Endothelial cell of umbilical vein (primary cell): Measurements from ENCODE around the gene NFKB2. TPM values are rescaled to one million over a fixed set of nuclear protein-coding genes. Genes with fewer than 3 reads are reported as not detected.

Experiments
- BruUV-seq: library from RNA; stranded (reverse); fragments of 400-500 nt; replicated peaks from 2 replicates; lab custom pipeline; 2021; lab: Mats Ljungman, UMichigan
- CTCF ChIA-PET: fragments of 300-600, 350-600 bp; sonication (Branson Sonifier 250); formaldehyde crosslinking; loops from one replicate; lab custom pipeline; 2021; ENCODE audit warnings: antibody characterized with exemption, inconsistent platforms; lab: Charles Lee
- POLR2A ChIA-PET: fragments of 300-600, 350-600 bp; sonication (Branson Sonifier 250); formaldehyde crosslinking; loops from one replicate; lab custom pipeline; 2021; ENCODE audit warnings: antibody characterized with exemption, inconsistent platforms; lab: Charles Lee
- DNase-seq: peaks from one replicate; pipeline ENCODE4 v3.0.0-alpha.2; 2011; ENCODE audit warnings: low read depth, low spot score
- FAIRE-seq: peaks from 2 replicates; lab custom pipeline; 2011; peaks lifted over from hg19 to GRCh38; lab: Jason Lieb, UNC
- H2AFZ ChIP-seq: 2 replicates; pipeline ENCODE4 v1.6.0; 2012; ENCODE audit warnings: low read depth, low read length, control low read depth, inconsistent platforms
- H3K27ac ChIP-seq: 2 replicates; pipeline ENCODE4 v1.5.1; 2011; ENCODE audit warnings: low read depth, mild to moderate bottlenecking, control low read depth, low read length, moderate library complexity; ENCODE audit not compliant: insufficient read depth
- H3K27me3 ChIP-seq, 2 experiments: 2 replicates each; pipeline versions ENCODE4 v1.6.0 to v1.6.1; 2011; ENCODE audit warnings: low read length in 2 of 2, mixed read lengths in 1 of 2; ENCODE audit not compliant: control insufficient read depth in 2 of 2, insufficient read depth in 2 of 2
- H3K36me3 ChIP-seq, 2 experiments: 2 replicates in 1 of 2; 3 replicates in 1 of 2; pipeline ENCODE4 v1.5.1; 2011; ENCODE audit warnings: low read length in 2 of 2, mild to moderate bottlenecking in 1 of 2, moderate library complexity in 1 of 2; ENCODE audit not compliant: control insufficient read depth in 2 of 2, insufficient read depth in 2 of 2; ENCODE audit errors: extremely low read depth in 1 of 2
- H3K4me1 ChIP-seq: 3 replicates; pipeline ENCODE4 v1.5.1; 2011; ENCODE audit warnings: mild to moderate bottlenecking, low read length; ENCODE audit not compliant: control insufficient read depth, insufficient read depth; ENCODE audit errors: extremely low read depth
- H3K4me2 ChIP-seq: 2 replicates; pipeline ENCODE4 v1.6.1; 2011; ENCODE audit warnings: low read length, control low read depth, mixed read lengths; ENCODE audit not compliant: insufficient read depth
- H3K4me3 ChIP-seq, 3 experiments: fragments of 200-600 bp in 1 of 3; sonication (generic), shearing (Covaris generic) in 1 of 3; replicated peaks in 1 of 3; 2 replicates each; pipeline ENCODE4 v1.5.1; 2011 to 2016; ENCODE audit warnings: control low read depth in 3 of 3, low read length in 3 of 3, mild to moderate bottlenecking in 2 of 3, inconsistent platforms in 1 of 3, low read depth in 1 of 3, moderate library complexity in 1 of 3; ENCODE audit not compliant: insufficient read depth in 1 of 3
- H3K79me2 ChIP-seq: 2 replicates; pipeline ENCODE4 v1.6.0; 2012; ENCODE audit warnings: low read length, inconsistent platforms; ENCODE audit not compliant: control insufficient read depth, insufficient read depth
- H3K9ac ChIP-seq: replicated peaks from 2 replicates; pipeline ENCODE3; 2011; ENCODE audit warnings: low read length, control low read depth; ENCODE audit not compliant: insufficient read depth; ENCODE audit errors: extremely low read depth
- H3K9me1 ChIP-seq: replicated peaks from 3 replicates; pipeline ENCODE4 v1.6.0; 2011; ENCODE audit warnings: mild to moderate bottlenecking, low read length; ENCODE audit not compliant: control insufficient read depth, insufficient read depth; ENCODE audit errors: extremely low read depth
- H3K9me3 ChIP-seq: replicated peaks from 2 replicates; pipeline ENCODE4 v1.5.1; 2012; ENCODE audit warnings: low read length, inconsistent platforms; ENCODE audit not compliant: control insufficient read depth, insufficient read depth
- H4K20me1 ChIP-seq: replicated peaks from 2 replicates; pipeline ENCODE3; 2011; ENCODE audit warnings: mild to moderate bottlenecking, low read length; ENCODE audit not compliant: control insufficient read depth, insufficient read depth; ENCODE audit errors: extremely low read depth
- CTCF ChIP-seq, 2 donors: IDR thresholded peaks; 1 replicate in 1 of 2; 2 replicates in 1 of 2; pipeline ENCODE4 v1.5.1; 2011; ENCODE audit warnings: low read length in 2 of 2, mild to moderate bottlenecking in 2 of 2, moderate library complexity in 2 of 2, control low read depth in 1 of 2, inconsistent platforms in 1 of 2, low read depth in 1 of 2; ENCODE audit not compliant: insufficient read depth in 1 of 2; ENCODE audit errors: extremely low read depth in 1 of 2
- FOS ChIP-seq: IDR thresholded peaks from 2 replicates; pipeline ENCODE4 v1.6.1; 2011; ENCODE audit warnings: mild to moderate bottlenecking, low read length, moderate library complexity, borderline replicate concordance; ENCODE audit not compliant: insufficient read depth
- GATA2 ChIP-seq: IDR thresholded peaks from 2 replicates; pipeline ENCODE4 v1.7.0; 2011; ENCODE audit warnings: low read depth, mild to moderate bottlenecking, moderate library complexity, mixed read lengths, low read length; ENCODE audit not compliant: insufficient read length, insufficient read depth
- MAX ChIP-seq: IDR thresholded peaks from 2 replicates; pipeline ENCODE4 v1.6.1; 2011; ENCODE audit not compliant: insufficient read depth, insufficient read length
- POLR2AphosphoS5 ChIP-seq: IDR thresholded peaks from 2 replicates; pipeline ENCODE4 v1.6.1; 2012; ENCODE audit warnings: low read depth, mild to moderate bottlenecking, control low read depth, low read length, moderate library complexity; ENCODE audit not compliant: insufficient read depth
- dilution Hi-C: fragments of 300-500 bp; cut with MboI; formaldehyde crosslinking; loops from one replicate; pipeline ENCODE4 v1.15.0; 2019; ENCODE audit warnings: low sequenced_read_pairs; ENCODE audit not compliant: extremely low pct_ligation_motif_present
- intact Hi-C: fragments of 100-400 bp; cut with micrococcal nuclease; formaldehyde crosslinking; loops from one replicate; pipeline ENCODE4 v1.10.0; 2022
- polyA plus RNA-seq, 4 experiments: library from polyadenylated mRNA; depleted of rRNA in 3 of 4; stranded (reverse) in 3 of 4; unstranded in 1 of 4; fragments of >200 nt; gene quantifications; 2 replicates each; pipeline versions ENCODE4 v1.2.1 to v1.2.3, GENCODE V29; 2011 to 2012; ENCODE audit warnings: missing spikeins in 1 of 4
- total RNA-seq: library from RNA; stranded (reverse); gene quantifications from 2 replicates; pipeline ENCODE4 v1.2.3, GENCODE V29; 2021

Gene NFKB2
- total and polyA plus RNA-seq, 2 donors (not counting 3 experiments of a cell fraction or from before 2014, with no cell fraction given), result 21.0 to 25.6 TPM

- POLR2A ChIA-PET, result interaction anchor here (1.0 kb wide), 1 partner anchor 13 kb away, joined by 3 read pairs; no protein-coding TSS in a partner anchor
- DNase-seq (peak; percentile 82), FAIRE-seq (peak; percentile 92)
- Histone ChIP-seq H3K4me3 (peak overlapping the region in 2 of 3 experiments; percentile 15 to 48), H3K9ac (peak overlapping the region; percentile 37), H3K36me3 (peaks cover 0 to 32% of the 10 kb centered on the region in 2 experiments), H3K27me3 (no peaks in the 10 kb centered on the region), H3K9me3 (no peaks in the 10 kb centered on the region), H3K27ac (no peak overlapping the region), H3K4me1 (peaks cover 13% of the 10 kb centered on the region), H2AFZ (peak overlapping the region; percentile 52), H4K20me1 (no peaks in the 10 kb centered on the region), H3K4me2 (peak overlapping the region; percentile 46), H3K79me2 (no peaks in the 10 kb centered on the region), H3K9me1 (no peaks in the 10 kb centered on the region)
- intact Hi-C loops, result loop anchor here (1.0 kb wide), 3 partner anchors 23 to 230 kb away; no protein-coding TSS in a partner anchor
- no TSS peak for BruUV-seq
- CTCF ChIA-PET, result interaction anchor here (0.5 to 9.2 kb wide), 32 partner anchors 9 to 247 kb away, joined by 3 to 168 read pairs (median 4); partner anchors contain the start of genes CUEDC2, ELOVL3, FBXL15 and NOLC1
- dilution Hi-C loops, result no loop called here
- TF ChIP-seq FOS, result no peak
- TF ChIP-seq CTCF (IDR thresholded peaks at IDR 0.05; ENCODE audit: extremely low read depth in 1 of 2, insufficient read depth in 1 of 2, low read depth in 1 of 2, low read length in 2 of 2), result peak; percentile 93 to 96
- peak; percentile 37 for TF ChIP-seq MAX
- TF ChIP-seq POLR2AphosphoS5, result peak; percentile 80
- TF ChIP-seq GATA2, result no peak
Observed at GRCh38 chr10:102399217-102400021, 3.9 kb downstream of the NFKB2 start.
